Measurements from ENCODE around the gene SYVN1.

Gene SYVN1

GRCh38 chr11:65087827-65088226 is 46.5 kb downstream of the SYVN1 start:
- no peak for DNase-seq (ENCODE audit: low read depth in 2 of 2)

GRCh38 chr11:65087216-65087615 is 47.1 kb downstream of the SYVN1 start:
- DNase-seq (ENCODE audit: low read depth in 2 of 2) = no peak

GRCh38 chr11:65086809-65087208 is 47.5 kb downstream of the SYVN1 start:
- no peak for DNase-seq (ENCODE audit: low read depth in 2 of 2)

- no peak for DNase-seq (ENCODE audit: low read depth in 2 of 2)
Measured at GRCh38 chr11:65085446-65085845, 48.9 kb downstream of the SYVN1 start.

- no peak for DNase-seq (ENCODE audit: low read depth in 2 of 2)
Measured at GRCh38 chr11:65084598-65085375, 49.5 kb downstream of the SYVN1 start.

GRCh38 chr11:65083834-65084597 is 50.3 kb downstream of the SYVN1 start, which contains the start of the genes CDCA5 and ZFPL1:
CDCA5 (minus strand) TSS chr11:65084040; CDS start chr11:65083978, 62 bp downstream.
ZFPL1 (plus strand) TSS chr11:65084222; CDS start chr11:65084699, 477 bp downstream.
- DNase-seq (ENCODE audit: low read depth in 2 of 2) = peak; percentile 88 to 89

- DNase-seq (ENCODE audit: low read depth in 2 of 2) = no peak
Measured at GRCh38 chr11:65083134-65083833, 51.0 kb downstream of the SYVN1 start.

- DNase-seq (ENCODE audit: low read depth in 2 of 2) = no peak
Measured at GRCh38 chr11:65078786-65079342, 55.5 kb downstream of the SYVN1 start.

GRCh38 chr11:65078151-65078550 is 56.2 kb downstream of the SYVN1 start:
- DNase-seq (ENCODE audit: low read depth in 2 of 2) = peak; percentile 44 to 47

DNA sequence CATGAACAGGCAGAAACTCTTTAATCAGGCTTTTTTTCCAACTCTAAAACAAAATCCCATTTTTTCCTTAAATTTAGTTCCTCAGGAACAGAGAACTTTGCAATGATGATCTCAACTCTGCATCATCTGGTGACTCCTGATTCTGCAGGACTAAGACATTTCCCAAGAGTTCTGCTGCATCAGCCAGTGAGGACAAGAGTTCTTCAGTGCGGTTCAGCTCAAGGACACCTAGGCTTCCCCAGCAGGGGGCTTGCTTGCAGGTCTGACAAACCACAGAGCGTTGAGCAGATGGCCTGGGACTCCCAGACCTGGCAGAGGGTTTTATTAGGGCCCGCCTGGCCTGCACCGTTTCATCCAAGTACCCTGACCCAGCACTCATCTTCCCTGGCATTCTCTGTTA is 56.9 kb downstream of the SYVN1 start:
- no peak for DNase-seq (ENCODE audit: low read depth in 2 of 2)
